AG09309 (cell line): ENCODE data around the gene MYZAP.

ENCODE experiments used
- DNase-seq: peaks from one replicate; pipeline ENCODE4 v3.0.0-alpha.2; 2010; ENCODE audit warnings: low read depth
- H3K4me3 ChIP-seq: 2 replicates; pipeline ENCODE4 v1.5.1; 2011; ENCODE audit warnings: mild to moderate bottlenecking, low read depth, low read length, moderate library complexity; ENCODE audit not compliant: control insufficient read depth
- TF ChIP-seq, protein P1 (sequence below): IDR thresholded peaks from 2 replicates; pipeline ENCODE4 v1.5.1; 2011; ENCODE audit warnings: mild to moderate bottlenecking, low read depth, low read length, inconsistent platforms; ENCODE audit not compliant: insufficient read depth, control insufficient read depth; ENCODE audit errors: missing control alignments

Gene MYZAP

GRCh38 chr15:57637846-57638245, 46.1 kb downstream of the MYZAP start:
- TF ChIP-seq, protein P1, sequence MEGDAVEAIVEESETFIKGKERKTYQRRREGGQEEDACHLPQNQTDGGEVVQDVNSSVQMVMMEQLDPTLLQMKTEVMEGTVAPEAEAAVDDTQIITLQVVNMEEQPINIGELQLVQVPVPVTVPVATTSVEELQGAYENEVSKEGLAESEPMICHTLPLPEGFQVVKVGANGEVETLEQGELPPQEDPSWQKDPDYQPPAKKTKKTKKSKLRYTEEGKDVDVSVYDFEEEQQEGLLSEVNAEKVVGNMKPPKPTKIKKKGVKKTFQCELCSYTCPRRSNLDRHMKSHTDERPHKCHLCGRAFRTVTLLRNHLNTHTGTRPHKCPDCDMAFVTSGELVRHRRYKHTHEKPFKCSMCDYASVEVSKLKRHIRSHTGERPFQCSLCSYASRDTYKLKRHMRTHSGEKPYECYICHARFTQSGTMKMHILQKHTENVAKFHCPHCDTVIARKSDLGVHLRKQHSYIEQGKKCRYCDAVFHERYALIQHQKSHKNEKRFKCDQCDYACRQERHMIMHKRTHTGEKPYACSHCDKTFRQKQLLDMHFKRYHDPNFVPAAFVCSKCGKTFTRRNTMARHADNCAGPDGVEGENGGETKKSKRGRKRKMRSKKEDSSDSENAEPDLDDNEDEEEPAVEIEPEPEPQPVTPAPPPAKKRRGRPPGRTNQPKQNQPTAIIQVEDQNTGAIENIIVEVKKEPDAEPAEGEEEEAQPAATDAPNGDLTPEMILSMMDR: no peak
- no peak for DNase-seq

GRCh38 chr15:57639306-57639705, 47.6 kb downstream of the MYZAP start:
- TF ChIP-seq, protein P1: no peak
- H3K4me3 ChIP-seq: no peak overlapping the region
- DNase-seq: no peak

More at GRCh38 chr15:57637846-57638245, 46.1 kb downstream of the MYZAP start:
- H3K4me3 ChIP-seq: no peak overlapping the region

- H3K4me3 ChIP-seq: no peak overlapping the region
- TF ChIP-seq, protein P1: peak; percentile 63
- DNase-seq: peak; percentile 1
Observed at GRCh38 chr15:57640930-57641682, 49.4 kb downstream of the MYZAP start.

GRCh38 chr15:57643826-57644225, 52.1 kb downstream of the MYZAP start:
- no peak for DNase-seq
- TF ChIP-seq, protein P1: no peak
- no peak overlapping the region for H3K4me3 ChIP-seq

- DNase-seq: no peak
- TF ChIP-seq, protein P1: no peak
- no peak overlapping the region for H3K4me3 ChIP-seq
Observed at GRCh38 chr15:57646087-57646486, 54.4 kb downstream of the MYZAP start.

DNA sequence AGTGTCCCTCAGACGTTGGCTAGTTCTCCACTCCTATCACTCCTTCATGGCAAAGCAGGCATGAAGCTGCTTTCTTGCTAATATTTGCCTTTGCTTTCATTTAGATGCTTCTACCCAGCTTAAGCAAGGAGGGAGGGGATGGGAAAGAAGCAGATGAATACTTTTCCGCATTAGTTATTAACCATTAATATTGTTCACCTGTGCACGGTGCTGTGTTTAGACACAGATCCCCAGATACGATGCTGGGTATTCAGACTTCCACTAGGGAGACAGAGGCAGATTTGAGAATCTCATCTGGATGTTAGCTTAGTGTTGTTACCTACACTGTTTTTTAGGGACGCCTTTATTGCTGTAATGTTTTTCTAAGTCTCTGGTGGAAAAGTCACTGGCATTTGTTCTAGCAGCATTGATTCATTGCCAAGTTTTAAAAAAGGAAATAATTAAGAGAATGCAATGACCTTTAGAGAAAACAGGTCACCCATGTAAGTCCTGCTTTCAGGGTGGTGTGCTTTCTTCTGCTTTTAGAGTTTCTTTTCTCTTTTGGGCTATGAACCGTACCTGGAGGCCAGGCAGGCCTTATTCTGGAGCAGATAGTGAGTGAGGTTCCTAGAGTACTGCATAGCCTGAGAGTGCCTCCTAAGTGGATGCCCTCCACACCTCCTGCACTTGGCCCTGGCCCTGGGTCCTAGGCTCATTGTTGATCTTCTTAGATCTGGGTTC, 55.5 kb downstream of the MYZAP start:
- TF ChIP-seq, protein P1: no peak
- no peak for DNase-seq
- H3K4me3 ChIP-seq: no peak overlapping the region

- TF ChIP-seq, protein P1: no peak
- no peak overlapping the region for H3K4me3 ChIP-seq
- no peak for DNase-seq
Observed at GRCh38 chr15:57647791-57648130, 56.1 kb downstream of the MYZAP start.
